Mesendoderm (in vitro differentiated cells): ENCODE measurements around the gene MVB12B.
"Not testable (repeated sequence)": the region's sequence is repeated elsewhere in the genome, so short reads cannot be mapped to it uniquely, and the experiment has no call there.

Experiments
- DNase-seq: peaks from one replicate; pipeline ENCODE4 v3.0.0; 2013
- H2AK5ac ChIP-seq: 2 replicates; pipeline ENCODE4 v1.6.1; 2013; ENCODE audit warnings: low read length, inconsistent platforms
- H2BK120ac ChIP-seq: 2 replicates; pipeline ENCODE4 v1.6.1; 2013; ENCODE audit warnings: low read depth, mild to moderate bottlenecking, low read length, moderate library complexity, mixed read lengths
- H2BK15ac ChIP-seq: replicated peaks from 2 replicates; pipeline ENCODE4 v1.6.1; 2013; ENCODE audit warnings: low read depth, mild to moderate bottlenecking, moderate library complexity
- H2BK5ac ChIP-seq: 2 replicates; pipeline ENCODE4 v1.6.1; 2013; ENCODE audit warnings: low read length, inconsistent platforms
- H3K18ac ChIP-seq: 2 replicates; pipeline ENCODE4 v1.6.1; 2013; ENCODE audit warnings: mild to moderate bottlenecking, low read length, mixed read lengths
- H3K23ac ChIP-seq: one replicate; pipeline ENCODE4 v1.6.1; 2013; ENCODE audit warnings: low read length
- H3K27ac ChIP-seq: 2 replicates; pipeline ENCODE4 v1.5.1; 2013; ENCODE audit warnings: low read depth, mild to moderate bottlenecking, inconsistent platforms, low read length, moderate library complexity
- H3K27me3 ChIP-seq: 2 replicates; pipeline ENCODE4 v1.6.1; 2013; ENCODE audit warnings: low read length, control low read depth, mild to moderate bottlenecking, inconsistent platforms; ENCODE audit not compliant: insufficient read depth, poor library complexity
- H3K36me3 ChIP-seq: 2 replicates; pipeline ENCODE4 v1.6.1; 2013; ENCODE audit warnings: low read length, inconsistent platforms; ENCODE audit not compliant: control insufficient read depth, insufficient read depth
- H3K4ac ChIP-seq: one replicate; pipeline ENCODE4 v1.6.1; 2013; ENCODE audit warnings: low read depth, mild to moderate bottlenecking, low read length, moderate library complexity
- H3K4me1 ChIP-seq: 2 replicates; pipeline ENCODE4 v1.6.1; 2013; ENCODE audit warnings: low read depth, low read length, inconsistent platforms; ENCODE audit not compliant: control insufficient read depth
- H3K4me2 ChIP-seq: 2 replicates; pipeline ENCODE4 v1.6.1; 2013; ENCODE audit warnings: low read length
- H3K4me3 ChIP-seq: 2 replicates; pipeline ENCODE4 v1.5.1; 2013; ENCODE audit warnings: mild to moderate bottlenecking, low read length
- H3K56ac ChIP-seq: one replicate; pipeline ENCODE4 v1.6.1; 2013; ENCODE audit warnings: low read length
- H3K79me1 ChIP-seq: 2 replicates; pipeline ENCODE4 v1.6.1; 2013; ENCODE audit warnings: low read length, inconsistent platforms
- H3K79me2 ChIP-seq: 2 replicates; pipeline ENCODE4 v1.6.1; 2013; ENCODE audit warnings: mild to moderate bottlenecking, low read length; ENCODE audit not compliant: control insufficient read depth, insufficient read depth
- H3K9ac ChIP-seq: 2 replicates; pipeline ENCODE4 v1.6.1; 2013; ENCODE audit warnings: low read length, inconsistent platforms
- H4K5ac ChIP-seq: one replicate; pipeline ENCODE4 v1.6.1; 2013; ENCODE audit warnings: low read length
- H4K8ac ChIP-seq: one replicate; pipeline ENCODE4 v1.6.1; 2013; ENCODE audit warnings: low read depth, mild to moderate bottlenecking, control low read depth, low read length, moderate library complexity
- WGBS: extraction: QIAGEN DNeasy Blood & Tissue Kit; methylation state at CpG from one replicate; pipeline ENCODE4 v1.1.7; 2013; ENCODE audit warnings: low lambda C conversion rate, missing lambda C conversion rate; ENCODE audit not compliant: insufficient coverage; ENCODE audit errors: extremely low coverage; 5-methylcytosine and 5-hydroxymethylcytosine counted together

The MVB12B gene

DNA sequence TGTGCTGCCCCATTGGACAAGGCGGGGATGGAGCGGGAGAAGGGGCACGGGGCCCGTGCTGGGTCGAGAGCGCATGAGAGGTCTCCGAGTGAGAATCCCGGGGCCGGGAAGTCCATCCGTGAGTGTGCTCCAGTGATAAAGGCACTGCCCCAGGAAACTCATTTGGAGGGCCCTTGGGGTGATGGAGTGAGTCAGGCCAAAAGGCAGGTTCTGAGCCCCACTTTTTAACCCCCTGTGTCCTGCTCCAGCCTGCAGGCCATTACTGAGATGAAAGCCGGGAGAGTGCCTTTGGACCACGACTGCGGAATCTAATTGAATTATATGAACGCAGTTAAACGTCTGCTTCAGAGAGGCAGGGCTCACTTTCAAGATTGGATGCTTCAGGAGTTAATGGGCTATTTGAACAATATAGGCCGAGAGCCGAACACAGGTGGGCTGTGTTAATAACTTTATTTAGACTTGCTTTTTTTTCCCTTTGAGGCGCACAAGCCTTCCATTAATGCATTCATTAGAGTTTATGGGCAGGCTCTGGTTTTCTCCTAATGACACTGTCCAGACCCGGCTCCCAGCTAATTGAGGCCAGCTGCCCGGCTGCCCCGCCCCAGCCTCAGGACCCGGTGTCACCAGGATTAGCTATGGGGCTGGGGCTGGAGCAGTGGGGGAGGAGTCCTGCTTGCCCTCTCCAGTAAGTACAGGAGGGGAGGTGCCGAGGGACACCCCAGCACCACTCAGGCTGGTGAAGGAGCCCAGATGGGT is 208.0 kb downstream of the MVB12B start:
- Histone ChIP-seq H3K9ac (no peak overlapping the region), H2AK5ac (no peak overlapping the region), H4K8ac (no peak overlapping the region), H3K79me1 (no peaks in the 10 kb centered on the region), H2BK15ac (no peak overlapping the region), H3K4me3 (no peak overlapping the region), H2BK5ac (no peak overlapping the region), H3K36me3 (no peaks in the 10 kb centered on the region), H3K4ac (no peak overlapping the region), H3K27ac (no peak overlapping the region), H2BK120ac (no peak overlapping the region), H3K27me3 (no peaks in the 10 kb centered on the region), H3K4me1 (peaks cover 1% of the 10 kb centered on the region), H3K18ac (no peak overlapping the region), H3K23ac (no peak overlapping the region), H3K79me2 (no peaks in the 10 kb centered on the region), H3K56ac (no peak overlapping the region), H3K4me2 (peak overlapping the region; percentile 33), H4K5ac (no peak overlapping the region)
- peak; percentile 40 for DNase-seq
- WGBS = no CpG with 5 or more reads among the region's 23 CpGs

DNA sequence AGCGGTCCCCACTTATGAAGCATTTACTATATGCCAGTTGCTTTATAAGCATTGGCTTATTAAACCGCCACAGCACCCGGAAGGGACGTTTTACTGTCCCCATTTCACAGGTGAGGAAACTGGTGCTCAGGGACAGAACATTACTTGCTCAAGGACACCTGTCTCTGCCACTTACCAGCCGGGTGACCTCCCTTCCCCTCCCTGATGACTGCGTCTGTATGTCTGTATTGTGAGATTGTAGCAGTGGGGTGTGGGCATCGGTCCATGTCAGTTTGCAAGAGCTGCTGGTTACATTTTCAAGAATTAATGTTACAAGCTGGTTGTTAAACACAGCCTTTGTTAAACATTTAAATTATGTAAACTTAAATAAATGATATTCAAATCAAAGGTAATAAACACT is 209.5 kb downstream of the MVB12B start:
- no peak overlapping the region for H2BK15ac ChIP-seq
- no peaks in the 10 kb centered on the region for H3K36me3 ChIP-seq
- no CpG with 5 or more reads among the region's 7 CpGs for WGBS
- no peak overlapping the region for H3K4me2 ChIP-seq
- DNase-seq = no peak
- H3K79me2 ChIP-seq = no peaks in the 10 kb centered on the region
- no peak overlapping the region for H4K8ac ChIP-seq
- no peaks in the 10 kb centered on the region for H3K79me1 ChIP-seq
- H2BK5ac ChIP-seq = no peak overlapping the region
- no peaks in the 10 kb centered on the region for H3K27me3 ChIP-seq
- H2AK5ac ChIP-seq = no peak overlapping the region
- H2BK120ac ChIP-seq = no peak overlapping the region
- no peak overlapping the region for H3K4ac ChIP-seq
- H3K4me3 ChIP-seq = no peak overlapping the region
- no peak overlapping the region for H3K18ac ChIP-seq
- peaks cover 1% of the 10 kb centered on the region for H3K4me1 ChIP-seq
- H3K9ac ChIP-seq = no peak overlapping the region
- H3K56ac ChIP-seq = no peak overlapping the region
- H3K27ac ChIP-seq = no peak overlapping the region
- H4K5ac ChIP-seq = no peak overlapping the region
- H3K23ac ChIP-seq = no peak overlapping the region

DNA sequence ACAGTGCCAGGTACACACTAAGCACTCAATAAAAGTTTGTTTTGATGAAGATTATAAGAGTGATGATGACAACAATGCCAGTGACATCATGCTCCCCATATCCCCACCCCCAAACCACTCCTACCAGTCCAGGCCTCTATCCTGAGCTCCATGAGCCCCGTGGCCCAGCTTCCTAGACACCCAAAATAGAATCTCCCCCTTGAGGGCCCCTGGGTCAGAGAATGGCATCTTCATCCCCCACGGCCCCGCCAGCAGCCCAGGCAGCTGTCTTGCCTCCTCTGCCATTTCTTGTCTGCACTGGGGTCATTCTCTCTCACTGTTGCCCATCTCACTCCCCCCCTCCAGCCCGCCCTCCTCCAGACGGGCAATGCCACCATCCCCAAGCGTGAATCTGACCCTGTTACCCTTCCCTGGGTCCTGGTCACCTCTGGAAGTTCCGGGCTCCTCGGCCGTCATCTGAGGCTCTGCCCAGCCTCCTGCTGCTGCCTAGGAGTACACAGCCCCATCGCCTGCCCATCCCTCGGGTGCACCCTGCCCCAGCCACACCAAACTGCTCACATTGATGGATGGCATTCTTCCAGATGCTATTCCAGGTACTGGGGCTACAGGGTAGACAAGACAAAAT is 210.3 kb downstream of the MVB12B start:
- Histone ChIP-seq H4K5ac (no peak overlapping the region), H3K27ac (no peak overlapping the region)
- WGBS = no CpG with 5 or more reads among the region's 11 CpGs

DNA sequence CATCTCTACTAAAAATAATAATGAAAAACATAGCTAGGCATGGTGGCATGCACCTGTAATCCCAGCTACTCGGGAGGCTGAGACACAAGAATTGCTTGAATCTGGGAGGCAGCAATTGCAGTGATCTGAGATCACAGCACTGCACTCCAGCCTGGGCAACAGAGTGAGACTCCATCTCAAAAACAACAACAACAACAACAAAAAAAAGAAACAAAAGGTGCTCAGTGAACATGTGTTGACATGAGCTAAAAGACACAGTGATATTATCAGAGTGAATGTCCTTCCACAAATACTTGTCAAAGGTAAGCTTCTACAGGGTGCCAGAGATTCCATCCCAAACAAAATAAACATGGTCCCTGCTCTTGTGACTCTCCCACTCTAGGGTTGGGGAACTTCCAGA is 211.9 kb downstream of the MVB12B start:
- no peak overlapping the region for H2BK5ac ChIP-seq

More for the DNA sequence above, 210.3 kb downstream of the MVB12B start:
- no peak overlapping the region for H2BK5ac ChIP-seq
- no peaks in the 10 kb centered on the region for H3K27me3 ChIP-seq
- H2BK120ac ChIP-seq = no peak overlapping the region
- no peaks in the 10 kb centered on the region for H3K36me3 ChIP-seq
- no peak overlapping the region for H2AK5ac ChIP-seq
- no peak overlapping the region for H3K4me2 ChIP-seq
- H2BK15ac ChIP-seq = no peak overlapping the region
- H3K56ac ChIP-seq = no peak overlapping the region
- no peak overlapping the region for H3K23ac ChIP-seq
- H3K79me1 ChIP-seq = no peaks in the 10 kb centered on the region
- H3K4ac ChIP-seq = no peak overlapping the region
- peaks cover 1% of the 10 kb centered on the region for H3K4me1 ChIP-seq
- no peak overlapping the region for H3K18ac ChIP-seq
- H3K4me3 ChIP-seq = no peak overlapping the region
- no peak for DNase-seq
- H4K8ac ChIP-seq = no peak overlapping the region
- H3K9ac ChIP-seq = no peak overlapping the region
- no peaks in the 10 kb centered on the region for H3K79me2 ChIP-seq

DNA sequence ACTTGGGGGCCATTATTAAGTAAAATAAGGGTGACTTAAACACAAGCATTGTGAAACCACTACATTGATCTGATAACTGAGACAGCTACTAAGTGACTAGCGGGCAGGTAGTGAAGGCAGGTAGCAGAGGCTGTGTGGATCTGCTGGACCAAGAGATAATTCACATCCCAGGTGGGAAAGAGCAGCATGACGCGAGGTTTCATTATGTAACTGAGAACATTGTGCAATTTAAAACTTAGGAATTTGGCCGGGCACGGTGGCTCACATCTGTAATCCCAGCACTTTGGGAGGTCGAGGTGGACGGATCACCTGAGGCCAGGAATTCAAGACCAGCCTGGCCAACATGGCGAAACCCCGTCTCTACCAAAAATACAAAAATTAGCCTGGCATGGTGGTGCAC is 213.8 kb downstream of the MVB12B start:
- H3K18ac ChIP-seq, H3K4me1 ChIP-seq, H3K79me1 ChIP-seq, H3K4ac ChIP-seq, H3K4me2 ChIP-seq, H2BK5ac ChIP-seq, H3K79me2 ChIP-seq, H4K8ac ChIP-seq, H3K9ac ChIP-seq, H2BK120ac ChIP-seq, H4K5ac ChIP-seq, H3K23ac ChIP-seq, H3K36me3 ChIP-seq, H3K27me3 ChIP-seq, H3K27ac ChIP-seq, H3K4me3 ChIP-seq, H3K56ac ChIP-seq, H2AK5ac ChIP-seq, H2BK15ac ChIP-seq, DNase-seq: not testable (repeated sequence)
- no CpG with 5 or more reads among the region's 9 CpGs for WGBS

More for the DNA sequence above, 211.9 kb downstream of the MVB12B start:
- Histone ChIP-seq H2AK5ac (no peak overlapping the region), H3K27me3 (no peaks in the 10 kb centered on the region), H3K9ac (no peak overlapping the region), H3K18ac (no peak overlapping the region), H3K56ac (no peak overlapping the region), H3K23ac (no peak overlapping the region), H3K79me1 (no peaks in the 10 kb centered on the region), H3K79me2 (no peaks in the 10 kb centered on the region), H2BK15ac (no peak overlapping the region), H3K4ac (no peak overlapping the region), H4K5ac (no peak overlapping the region), H4K8ac (no peak overlapping the region), H3K4me1 (peaks cover 1% of the 10 kb centered on the region), H3K4me2 (no peak overlapping the region), H3K36me3 (no peaks in the 10 kb centered on the region), H3K4me3 (no peak overlapping the region), H2BK120ac (no peak overlapping the region), H3K27ac (no peak overlapping the region)
- no CpG with 5 or more reads among the region's 1 CpG for WGBS
- DNase-seq = no peak
